ENCODE measurements around the gene SPDYE3.

- TF ChIP-seq POLR2AphosphoS5 (IDR thresholded peaks at IDR 0.05) (no peak), CTCF (IDR thresholded peaks at IDR 0.05; ENCODE audit: poor library complexity, severe bottlenecking) (no peak), REST (IDR thresholded peaks at IDR 0.05; ENCODE audit: borderline replicate concordance) (no peak), RAD21 (conservative IDR thresholded peaks at IDR 0.05) (no peak), SMC3 (conservative IDR thresholded peaks at IDR 0.05; ENCODE audit: poor library complexity) (no peak)
Measured at GRCh38 chr7:100370303-100370702, 62.8 kb downstream of the SPDYE3 start.
